Left ventricle myocardium inferior (tissue), 1 donor: ENCODE data around the gene GPC6. TPM values are rescaled to one million over a fixed set of nuclear protein-coding genes. Genes with fewer than 3 reads are reported as not detected.
"Not testable (repeated sequence)": the region's sequence is repeated elsewhere in the genome, so short reads cannot be mapped to it uniquely, and the experiment has no call there.

Source experiments
- DNase-seq: peaks from one replicate; pipeline ENCODE4 v3.0.0-alpha.2; 2020
- H3K27ac ChIP-seq: fragments of 200-600 bp; replicated peaks from 2 replicates; pipeline ENCODE4 v1.8.0; 2021
- H3K27me3 ChIP-seq: fragments of 200-600 bp; 2 replicates; pipeline ENCODE4 v1.8.0; 2021; ENCODE audit warnings: low read depth
- H3K36me3 ChIP-seq: fragments of 200-600 bp; 2 replicates; pipeline ENCODE4 v1.8.0; 2021
- H3K4me1 ChIP-seq: fragments of 200-600 bp; 2 replicates; pipeline ENCODE4 v1.8.0; 2021
- H3K4me3 ChIP-seq: fragments of 200-600 bp; 2 replicates; pipeline ENCODE4 v1.8.0; 2021; ENCODE audit warnings: mild to moderate bottlenecking, moderate library complexity
- H3K9me3 ChIP-seq: fragments of 200-600 bp; replicated peaks from 2 replicates; pipeline ENCODE4 v1.8.0; 2021
- CTCF ChIP-seq: fragments of 200-600 bp; IDR thresholded peaks from 2 replicates; pipeline ENCODE4 v1.8.0; 2021; ENCODE audit warnings: antibody characterized with exemption, mild to moderate bottlenecking, borderline replicate concordance
- intact Hi-C: fragments of 100-400 bp; cut with micrococcal nuclease; formaldehyde crosslinking; loops from one replicate; pipeline ENCODE4 v1.11.0; 2022
- total RNA-seq: library from RNA; stranded (reverse); fragmentation: NEBNext Ultra II Directional; extraction: Animal tissue kit (Norgen Biotek cat#: 25700); gene quantifications from one replicate; pipeline ENCODE4 v1.2.1, GENCODE V29; 2021
- donor health status: DM: no; HTN: yes; CAD: no; lungs with severe emphysema.

The GPC6 gene
- total RNA-seq, 1 donor from 2014 or later, result 1.8 TPM

DNA sequence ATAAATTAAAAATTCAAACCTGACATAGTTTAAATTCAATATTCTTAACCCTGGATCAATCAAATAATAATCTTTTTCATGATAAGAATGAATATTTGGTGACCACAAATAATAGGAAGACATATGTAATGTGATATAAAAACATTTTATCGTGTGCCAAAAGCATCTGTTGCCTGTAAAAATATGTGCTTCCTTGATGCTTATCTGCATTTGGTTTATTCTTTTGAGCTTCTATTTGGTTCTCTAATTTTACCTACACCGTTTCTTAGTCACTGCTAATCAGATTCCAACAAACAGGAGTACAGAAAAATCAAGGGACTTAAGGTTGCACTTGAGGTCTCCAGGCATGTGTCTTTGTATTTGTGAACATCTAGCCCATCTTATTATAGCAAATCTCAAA is 978.3 kb downstream of the GPC6 start:
- intact Hi-C loops, result no loop called here

GRCh38 chr13:94205896-94206295 is 979.3 kb downstream of the GPC6 start:
- Histone ChIP-seq H3K4me3 (no peak overlapping the region), H3K27ac (no peak overlapping the region), H3K27me3 (no peaks in the 10 kb centered on the region), H3K36me3 (no peaks in the 10 kb centered on the region), H3K9me3 (no peaks in the 10 kb centered on the region), H3K4me1 (no peaks in the 10 kb centered on the region)
- no peak for TF ChIP-seq CTCF
- DNase-seq, result no peak
- intact Hi-C loops, result no loop called here

More for the DNA sequence above, 978.3 kb downstream of the GPC6 start:
- no peaks in the 10 kb centered on the region for H3K9me3 ChIP-seq
- no peaks in the 10 kb centered on the region for H3K36me3 ChIP-seq
- no peak for TF ChIP-seq CTCF
- no peak overlapping the region for H3K4me3 ChIP-seq
- no peak for DNase-seq
- H3K4me1 ChIP-seq, result no peaks in the 10 kb centered on the region
- H3K27ac ChIP-seq, result no peak overlapping the region
- H3K27me3 ChIP-seq, result no peaks in the 10 kb centered on the region

DNA sequence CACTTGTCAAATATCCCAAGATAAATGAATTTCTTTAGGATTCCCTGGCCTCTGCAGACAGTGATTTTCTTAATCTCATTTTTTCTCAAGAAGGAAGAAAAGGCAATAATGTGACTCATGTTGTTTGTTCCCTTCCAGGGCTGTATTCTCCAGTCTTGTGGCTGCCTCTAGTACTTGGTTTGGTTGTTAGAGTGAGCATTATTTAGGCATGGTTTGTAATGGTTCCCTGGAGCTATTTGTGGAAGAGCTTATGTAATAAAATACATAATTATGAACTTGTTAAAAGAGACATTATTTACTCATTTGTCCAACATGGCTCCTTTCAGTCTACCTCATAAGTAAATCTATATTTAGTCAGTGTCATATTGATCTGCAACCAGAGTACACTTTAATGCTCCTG is 982.5 kb downstream of the GPC6 start:
- H3K4me3 ChIP-seq, result no peak overlapping the region
- no peaks in the 10 kb centered on the region for H3K9me3 ChIP-seq
- H3K27me3 ChIP-seq, result no peaks in the 10 kb centered on the region
- H3K27ac ChIP-seq, result no peak overlapping the region
- no peak for TF ChIP-seq CTCF
- DNase-seq, result no peak
- no peaks in the 10 kb centered on the region for H3K36me3 ChIP-seq
- intact Hi-C loops, result no loop called here
- H3K4me1 ChIP-seq, result no peaks in the 10 kb centered on the region

- H3K4me3 ChIP-seq, H3K27me3 ChIP-seq, H3K4me1 ChIP-seq, H3K27ac ChIP-seq, intact Hi-C loops, H3K36me3 ChIP-seq, H3K9me3 ChIP-seq, DNase-seq: not testable (repeated sequence)
Observed at GRCh38 chr13:94209913-94210312, 983.3 kb downstream of the GPC6 start.

DNA sequence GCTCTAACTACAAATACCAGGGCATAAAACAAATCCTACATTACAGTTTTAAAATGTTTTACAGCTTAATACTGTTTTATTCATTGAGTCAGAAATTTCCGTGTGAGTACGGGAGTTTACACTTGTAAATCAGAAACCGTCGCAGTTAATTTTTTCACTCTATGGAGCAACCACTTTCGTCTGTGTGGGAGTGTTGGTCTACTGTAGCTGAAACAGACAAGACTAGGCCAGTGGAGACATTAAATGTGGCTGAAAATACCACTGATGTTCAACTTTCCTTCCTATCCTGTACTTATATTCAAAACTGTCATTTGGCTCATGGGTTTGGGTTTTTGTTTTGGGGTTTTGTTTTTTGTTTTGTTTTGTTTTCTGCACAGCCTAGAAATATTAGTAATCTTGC is 984.2 kb downstream of the GPC6 start:
- Histone ChIP-seq H3K36me3 (no peaks in the 10 kb centered on the region), H3K27ac (no peak overlapping the region), H3K9me3 (no peaks in the 10 kb centered on the region), H3K27me3 (no peaks in the 10 kb centered on the region), H3K4me1 (no peaks in the 10 kb centered on the region), H3K4me3 (no peak overlapping the region)
- TF ChIP-seq CTCF, result no peak
- DNase-seq, result no peak
- intact Hi-C loops, result no loop called here

- H3K9me3 ChIP-seq, result no peaks in the 10 kb centered on the region
- no peak for TF ChIP-seq CTCF
- H3K27ac ChIP-seq, result no peak overlapping the region
- no peak for DNase-seq
- no peak overlapping the region for H3K4me3 ChIP-seq
- no peaks in the 10 kb centered on the region for H3K27me3 ChIP-seq
- H3K4me1 ChIP-seq, result no peaks in the 10 kb centered on the region
- intact Hi-C loops, result no loop called here
- no peaks in the 10 kb centered on the region for H3K36me3 ChIP-seq
Observed at GRCh38 chr13:94212196-94212595, 985.6 kb downstream of the GPC6 start.
